Left colon (tissue), 2 donors: ENCODE measurements around the gene HOXC12. TPM values are rescaled to one million over a fixed set of nuclear protein-coding genes. Genes with fewer than 3 reads are reported as not detected.

Experiments used
- ATAC-seq: fragments of 200-7000 bp; cut with Tn5 transposase; one replicate; pipeline ENCODE4 v1.9.1; 2020; ENCODE audit warnings: mild to moderate bottlenecking, moderate library complexity
- DNase-seq, 2 donors: peaks; one replicate each; pipeline ENCODE4 v3.0.0-alpha.2; 2020
- intact Hi-C, 2 donors: fragments of 100-400 bp; cut with DNase I in 1 of 2; cut with micrococcal nuclease in 1 of 2; formaldehyde crosslinking; loops; one replicate each; pipeline versions ENCODE4 v1.11.2 to v1.14.0; 2022; cut with DNase I, micrococcal nuclease
- total RNA-seq, 2 donors: library from RNA; stranded (reverse); fragmentation: NEBNext Ultra II Directional; extraction: Animal tissue kit (Norgen Biotek cat#: 25700); gene quantifications; one replicate each; pipeline ENCODE4 v1.2.1, GENCODE V29; 2021
- donor health status: DM: no; HTN: no; CAD: no.
- donor health status: DM: yes; HTN: yes; CAD: no.

Gene HOXC12
- total RNA-seq, 2 donors from 2014 or later, result not detected

- intact Hi-C loops, result no loop called here
- DNase-seq, result no peak
- ATAC-seq, result peak; percentile 83
These were observed 35.8 kb downstream of the HOXC12 start for GRCh38 chr12:53990311-53991076.

DNA sequence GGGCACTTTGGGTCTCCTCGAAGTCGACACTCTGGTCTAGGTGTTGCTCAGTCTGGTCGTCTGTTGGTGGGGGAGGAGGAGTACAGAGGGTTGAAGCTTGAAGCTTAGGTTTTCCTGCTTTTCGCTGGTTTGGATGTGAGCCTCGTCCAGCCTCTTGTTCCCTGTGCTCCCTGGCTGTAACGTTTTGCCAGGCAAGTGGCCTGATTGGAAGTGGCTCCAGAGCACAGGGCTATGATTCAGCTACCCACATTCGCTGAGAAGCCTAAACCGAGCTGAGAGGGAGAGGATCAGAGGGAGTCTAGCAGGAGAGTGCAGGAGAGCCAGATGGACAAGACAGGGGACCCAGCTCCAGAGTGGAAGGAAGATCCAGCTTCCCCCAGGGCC is 36.4 kb downstream of the HOXC12 start:
- intact Hi-C loops, result no loop called here
- DNase-seq (no peak), ATAC-seq (no peak)

DNA sequence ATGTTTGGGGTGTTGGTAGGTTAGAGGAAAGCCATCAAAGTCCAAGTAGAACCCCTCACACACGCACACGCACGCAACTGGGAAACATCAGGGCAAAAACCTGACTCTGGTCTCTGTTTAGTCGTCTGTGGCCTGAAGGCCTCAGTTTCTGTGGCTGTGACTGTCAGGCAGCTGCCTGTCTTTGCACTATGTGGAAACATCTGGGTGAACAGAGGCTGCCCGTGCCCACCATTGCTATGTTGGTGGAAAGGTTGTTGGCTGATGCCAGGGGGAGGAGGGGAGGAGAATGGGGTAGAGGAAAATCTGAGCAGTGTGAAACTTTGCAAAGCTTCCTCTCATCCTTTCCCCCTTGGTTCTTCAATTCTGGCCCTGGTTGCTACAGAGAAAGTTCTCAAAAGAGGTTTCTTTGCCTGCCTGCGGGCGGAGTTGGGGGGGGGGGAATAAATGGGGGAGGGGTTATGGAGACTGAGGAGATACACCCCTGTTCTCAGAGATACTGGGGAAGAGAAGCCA is 37.7 kb downstream of the HOXC12 start:
- ATAC-seq, result no peak
- no peak for DNase-seq
- intact Hi-C loops, result no loop called here

DNA sequence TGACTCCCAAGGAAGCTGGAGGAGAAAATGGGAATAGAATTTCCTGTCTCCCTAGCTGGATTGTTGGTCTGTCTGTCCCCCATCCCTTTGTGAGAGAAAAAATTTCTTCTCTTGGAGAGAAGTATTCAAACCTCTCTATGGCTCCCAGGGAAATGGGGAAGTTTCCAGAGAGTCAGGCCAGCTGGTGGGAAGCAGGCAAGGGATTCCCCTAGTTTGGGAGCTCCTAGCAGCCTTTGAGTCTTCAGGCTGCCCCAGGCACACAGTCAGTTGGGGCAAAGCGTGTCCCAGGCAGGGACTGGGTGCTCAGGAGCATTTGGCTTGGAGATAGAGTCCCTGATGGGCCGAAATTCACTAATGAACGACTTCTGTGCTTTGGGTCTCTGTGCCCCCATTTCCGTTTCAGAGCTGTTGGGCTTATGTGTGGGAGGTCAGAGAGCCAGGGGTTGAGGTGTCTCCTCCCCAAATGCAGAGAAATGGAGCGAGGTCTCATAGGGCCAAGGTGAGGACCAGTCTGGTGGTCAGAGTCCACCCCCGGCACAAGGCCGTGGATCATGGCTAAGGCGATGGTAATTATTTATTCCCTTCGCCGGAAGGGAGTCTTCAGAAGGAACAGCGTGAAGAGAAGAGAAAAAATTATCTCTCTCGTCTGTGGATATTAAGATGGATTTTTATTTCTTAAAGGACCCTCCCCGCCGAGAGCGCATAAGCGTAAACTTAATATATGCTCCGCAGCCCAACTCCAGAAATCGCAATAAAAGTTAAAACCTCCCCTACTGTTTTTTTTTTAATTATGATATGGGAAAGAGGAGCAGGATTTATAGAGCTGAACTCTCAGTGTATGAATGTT is 38.7 kb downstream of the HOXC12 start:
- no peak for DNase-seq
- no peak for ATAC-seq
- intact Hi-C loops, result no loop called here

- intact Hi-C loops, result no loop called here
- DNase-seq, result no peak
- no peak for ATAC-seq
These were observed 39.2 kb downstream of the HOXC12 start for GRCh38 chr12:53994009-53994263.

DNA sequence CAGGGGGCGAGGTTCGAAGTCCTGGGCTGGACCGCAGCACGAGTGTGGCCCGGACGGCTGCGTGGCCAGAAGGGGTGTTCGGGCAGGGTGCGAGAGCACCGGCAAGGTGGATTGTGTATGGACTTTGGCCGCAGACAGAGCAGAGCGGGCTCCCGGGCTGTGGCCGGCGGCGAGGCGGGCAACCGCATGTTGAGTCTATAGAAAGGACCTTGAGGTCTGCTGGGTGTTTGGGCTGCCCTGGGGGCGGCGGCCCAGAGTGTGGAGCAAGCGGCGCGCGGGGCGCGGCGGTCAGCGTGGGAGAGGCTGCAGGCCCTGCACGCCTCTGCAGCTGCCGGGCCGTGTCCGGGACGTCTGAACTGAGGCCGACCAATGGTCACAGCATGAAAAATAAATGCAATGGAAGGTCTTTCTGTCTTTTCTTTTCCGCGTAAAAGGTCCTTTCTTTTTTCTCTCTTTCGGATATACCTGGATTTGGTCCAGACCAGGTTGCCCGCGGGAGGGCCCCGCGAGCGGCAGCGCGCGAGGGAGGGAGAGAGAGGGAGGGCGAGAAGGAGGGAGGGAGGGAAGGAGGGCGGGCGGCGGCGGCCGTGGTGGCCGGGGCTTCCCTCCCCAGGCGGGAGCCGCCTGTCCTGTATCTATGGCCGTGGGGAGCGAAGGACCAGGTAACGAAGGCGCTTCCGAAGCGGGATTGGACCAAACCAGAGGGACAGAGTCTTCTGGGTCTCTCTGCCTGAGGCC is 39.7 kb downstream of the HOXC12 start:
- peak; percentile 24 for ATAC-seq
- intact Hi-C loops, result no loop called here
- no peak for DNase-seq

DNA sequence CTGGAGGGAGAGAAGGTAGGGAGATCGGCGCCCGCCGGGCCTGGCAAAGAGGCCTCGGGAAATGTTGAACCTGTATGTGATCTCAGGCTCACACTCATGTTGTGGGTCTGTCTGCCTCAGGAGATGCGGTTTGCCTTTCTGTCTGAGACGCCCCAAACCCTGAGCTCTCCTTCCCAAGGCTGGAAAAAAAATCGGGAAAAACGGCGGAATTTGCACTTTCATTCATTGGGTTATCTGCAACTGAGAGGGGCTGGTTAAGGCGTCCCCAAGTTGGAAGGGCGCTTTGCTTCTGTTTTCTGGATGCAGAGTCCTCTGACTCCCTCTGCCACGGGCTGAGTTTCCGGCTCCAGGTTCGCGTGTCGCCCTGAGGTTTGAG is 40.3 kb downstream of the HOXC12 start:
- intact Hi-C loops, result no loop called here
- DNase-seq (no peak), ATAC-seq (no peak)

DNA sequence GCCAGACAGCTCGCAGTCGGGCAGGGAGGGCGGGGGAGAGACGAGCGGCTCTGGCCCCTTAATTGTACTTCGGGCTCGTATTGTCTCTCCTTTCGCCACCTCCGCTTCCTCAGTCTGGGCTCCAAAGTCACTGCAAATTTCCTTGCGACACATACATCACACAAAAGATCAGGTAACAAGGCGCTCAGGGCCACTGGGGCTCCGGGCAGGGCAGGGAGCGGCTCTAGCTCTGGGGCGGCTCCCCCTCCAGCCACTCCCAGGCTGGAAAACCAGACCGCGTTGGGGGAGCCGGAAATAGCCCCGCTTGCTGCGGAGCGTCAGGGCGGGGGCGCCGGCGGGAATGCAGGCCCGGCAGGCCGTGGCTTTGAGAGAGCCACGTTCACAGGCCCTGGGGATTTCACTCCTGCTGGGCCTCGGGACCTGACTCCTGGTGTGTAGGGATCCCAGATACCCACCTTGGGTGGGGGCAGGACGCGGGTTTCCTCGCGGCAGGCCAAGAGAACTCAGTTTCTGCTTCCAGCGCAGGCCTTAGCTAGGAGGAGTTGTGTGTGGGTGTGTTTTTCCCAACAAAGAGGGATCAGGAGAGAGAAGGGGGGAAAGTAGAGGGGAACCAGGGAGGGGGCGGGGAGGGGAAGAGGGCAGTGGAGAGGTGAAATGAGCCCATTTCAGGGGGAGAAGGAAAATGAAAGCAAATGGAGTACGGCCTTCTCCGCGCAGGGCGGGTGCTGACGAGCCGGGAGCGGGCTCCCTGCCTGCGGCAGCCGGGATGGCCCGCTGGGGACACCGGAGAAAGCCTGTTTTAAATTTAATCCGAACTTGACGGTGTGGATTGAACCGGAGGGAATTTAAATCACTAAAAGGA is 40.9 kb downstream of the HOXC12 start:
- ATAC-seq, result peak; percentile 63
- intact Hi-C loops, result no loop called here

GRCh38 chr12:53996240-53997203 is 41.8 kb downstream of the HOXC12 start:
- no peak for ATAC-seq
- intact Hi-C loops, result no loop called here
- DNase-seq, result no peak

More for the DNA sequence above, 40.9 kb downstream of the HOXC12 start:
- no peak for DNase-seq

- no peak for ATAC-seq
- intact Hi-C loops, result no loop called here
- no peak for DNase-seq
These were observed 42.8 kb downstream of the HOXC12 start for GRCh38 chr12:53997204-53998109.

DNA sequence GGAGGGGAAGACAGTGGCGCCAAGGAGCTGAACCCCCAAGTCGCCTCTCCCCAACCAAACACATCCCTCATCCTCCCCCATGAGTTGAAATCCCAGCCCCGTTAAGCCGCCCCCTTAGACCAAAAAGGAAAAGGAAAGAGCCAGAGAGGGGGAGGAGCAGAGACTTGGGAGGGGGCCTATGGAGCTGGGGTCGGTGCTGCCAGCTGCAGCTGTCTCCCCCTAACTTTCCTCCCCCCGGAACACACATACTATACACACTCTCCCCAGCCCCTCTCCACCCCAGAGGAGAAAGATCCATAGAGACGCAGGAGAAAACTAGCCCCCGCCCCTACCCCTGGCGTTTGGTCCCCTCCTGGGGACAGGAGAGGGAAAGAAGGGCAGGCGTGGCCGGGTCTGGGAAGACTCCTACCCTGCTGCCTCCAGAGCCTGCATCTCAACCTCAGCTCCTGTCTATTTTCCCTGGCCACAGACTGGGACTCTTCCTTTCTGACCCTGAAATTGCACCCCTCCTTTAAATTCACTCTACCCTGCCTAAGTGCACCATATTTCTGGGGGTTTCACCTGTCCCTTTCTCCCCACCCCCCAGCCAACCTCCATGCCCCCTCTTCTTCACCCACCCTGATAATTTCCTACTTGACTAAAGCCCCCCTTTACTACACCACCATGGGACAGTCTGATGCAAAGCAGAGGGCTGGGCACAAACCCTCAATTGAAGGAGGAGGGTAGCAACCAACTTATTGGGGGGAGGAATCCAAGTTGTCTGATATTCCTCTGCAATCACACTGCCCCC is 43.6 kb downstream of the HOXC12 start:
- intact Hi-C loops, result no loop called here
- no peak for ATAC-seq
- no peak for DNase-seq

DNA sequence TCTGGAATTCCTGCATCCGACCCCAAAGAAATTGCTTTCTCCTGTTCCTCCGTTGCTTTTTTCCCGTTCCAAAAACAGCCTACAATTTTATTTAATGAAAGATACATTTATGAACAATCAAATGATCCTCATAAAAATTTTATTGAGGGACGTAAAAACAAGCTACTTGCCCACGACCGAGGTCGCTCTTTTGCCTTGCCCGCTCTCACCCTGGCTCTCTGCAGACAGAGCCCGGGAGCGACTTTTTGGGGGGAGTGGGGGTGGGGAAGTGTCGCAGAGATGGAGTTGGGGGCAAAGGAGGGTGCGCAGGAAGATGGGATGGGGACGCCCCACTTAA is 44.2 kb downstream of the HOXC12 start:
- ATAC-seq, result no peak
- DNase-seq, result no peak
- intact Hi-C loops, result no loop called here

DNA sequence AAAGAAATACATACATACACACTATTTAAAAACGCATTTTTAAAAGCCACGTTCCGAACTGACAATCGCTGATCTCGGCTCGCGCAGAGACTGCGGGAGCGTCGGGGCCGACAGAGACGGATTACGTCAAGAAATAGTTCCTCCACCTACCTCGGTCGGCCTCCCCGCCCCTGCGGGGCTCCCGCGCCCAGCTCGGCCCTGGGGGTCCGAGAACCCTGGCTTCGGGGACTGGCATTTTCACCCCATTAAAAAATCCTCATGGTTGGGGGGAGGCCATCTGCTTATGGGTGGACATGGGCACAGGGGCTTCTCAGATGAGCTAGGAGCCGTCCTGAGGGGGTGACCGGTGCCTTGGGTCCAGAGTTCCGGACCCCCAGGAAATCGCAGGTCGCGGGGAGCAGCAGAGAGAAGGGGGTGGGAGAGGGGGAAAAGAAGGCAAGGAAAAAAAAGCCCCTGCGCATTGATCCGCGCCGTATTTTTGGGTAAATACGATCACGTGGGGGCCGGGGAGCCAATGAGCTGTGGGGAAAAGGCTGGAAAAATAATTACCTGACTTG is 44.9 kb downstream of the HOXC12 start:
- DNase-seq (no peak), ATAC-seq (no peak)
- intact Hi-C loops, result no loop called here

GRCh38 chr12:54000116-54001114 is 45.7 kb downstream of the HOXC12 start, which contains the start of gene HOXC9:
HOXC9 (plus strand) TSS chr12:54000161; CDS start chr12:54000189, 28 bp downstream.
- DNase-seq (no peak), ATAC-seq (no peak)
- intact Hi-C loops, result no loop called here
